K562 (cell line): ENCODE measurements around the gene SHF. TPM values are rescaled to one million over a fixed set of nuclear protein-coding genes. Genes with fewer than 3 reads are reported as not detected.

Experiments used
- MGA ChIP-seq: fragments of 450-650 bp; IDR thresholded peaks from 2 replicates; pipeline ENCODE4 v1.6.1; 2016; ENCODE audit warnings: mild to moderate bottlenecking, moderate library complexity
- polyA plus RNA-seq, 8 experiments: library from polyadenylated mRNA; depleted of rRNA in 4 of 8; stranded (reverse) in 5 of 8; unstranded in 3 of 8; fragments of >200 nt; fragmentation: Nextera tagmentation in 2 of 8; fragmentation: Illumina TruSeq in 1 of 8; extraction: Ambion mirVana in 2 of 8; extraction: Trizol in 1 of 8; gene quantifications; 2 replicates each; pipeline versions ENCODE4 v1.2.1 to v1.2.3, GENCODE V29; 2011 to 2014; ENCODE audit warnings: inconsistent platforms in 1 of 8, missing spikeins in 1 of 8
- total RNA-seq, 7 experiments: library from RNA; depleted of rRNA in 6 of 7; stranded (reverse); fragments of >200 nt in 6 of 7; fragmentation: Illumina TruSeq in 2 of 7; extraction: Trizol in 2 of 7; gene quantifications; 2 replicates each; pipeline versions ENCODE4 v1.2.1 to v1.2.3, GENCODE V29; 2011 to 2021; ENCODE audit warnings: low replicate concordance in 1 of 7

SHF gene
- total and polyA plus RNA-seq, 9 of the 15 experiments (the other 6 are each of a cell fraction or from before 2014, with no cell fraction given) = 0.51 to 2.2 (median 0.85) TPM; not detected in 2

- no peak for TF ChIP-seq MGA
Observed at GRCh38 chr15:45123397-45123796, 64.4 kb downstream of the SHF start (continued).
